Smooth muscle cell (in vitro differentiated cells): ENCODE results near the gene PRM1. TPM values are rescaled to one million over a fixed set of nuclear protein-coding genes. Genes with fewer than 3 reads are reported as not detected.

Source experiments
- DNase-seq: peaks from one replicate; lab custom pipeline; 2025; ENCODE audit not compliant: unreplicated experiment; lab: John Stamatoyannopoulos, UW
- H2AFZ ChIP-seq: fragments of 200-600 bp; sonication (generic); 2 replicates; pipeline ENCODE4 v1.6.0; 2016; ENCODE audit warnings: antibody characterized with exemption, low read depth, mild to moderate bottlenecking
- H3F3A ChIP-seq: fragments of 200-600 bp; sonication (generic); 2 replicates; pipeline ENCODE4 v1.6.0; 2017; ENCODE audit warnings: antibody characterized with exemption, low read depth
- H3K27ac ChIP-seq: fragments of 200-600 bp; sonication (generic); 2 replicates; pipeline ENCODE4 v1.5.1; 2016; ENCODE audit warnings: low read depth, mild to moderate bottlenecking
- H3K27me3 ChIP-seq: fragments of 200-600 bp; sonication (generic); 2 replicates; pipeline ENCODE4 v1.6.1; 2016; ENCODE audit warnings: low read depth, mild to moderate bottlenecking
- H3K36me3 ChIP-seq: fragments of 200-600 bp; sonication (generic); 2 replicates; pipeline ENCODE4 v1.5.1; 2016; ENCODE audit warnings: low read depth
- H3K4me1 ChIP-seq: fragments of 200-600 bp; sonication (generic); 2 replicates; pipeline ENCODE4 v1.5.1; 2016; ENCODE audit warnings: low read depth
- H3K4me2 ChIP-seq: fragments of 200-600 bp; sonication (generic); 2 replicates; pipeline ENCODE4 v1.6.0; 2016; ENCODE audit warnings: mild to moderate bottlenecking
- H3K4me3 ChIP-seq: fragments of 200-600 bp; sonication (generic); 2 replicates; pipeline ENCODE4 v1.5.1; 2016; ENCODE audit warnings: mild to moderate bottlenecking
- H3K79me2 ChIP-seq: fragments of 200-600 bp; sonication (generic); 2 replicates; pipeline ENCODE4 v1.6.0; 2016; ENCODE audit warnings: low read depth, mild to moderate bottlenecking
- H3K9ac ChIP-seq: fragments of 200-600 bp; sonication (generic); 2 replicates; pipeline ENCODE4 v1.6.0; 2016; ENCODE audit warnings: low read depth
- H3K9me3 ChIP-seq: fragments of 200-600 bp; sonication (generic); replicated peaks from 2 replicates; pipeline ENCODE4 v1.5.1; 2016; ENCODE audit warnings: low read depth
- H4K20me1 ChIP-seq: fragments of 200-600 bp; sonication (generic); 2 replicates; pipeline ENCODE4 v1.6.0; 2016; ENCODE audit warnings: low read depth
- CTCF ChIP-seq: fragments of 200-600 bp; sonication (generic); IDR thresholded peaks from 2 replicates; pipeline ENCODE4 v1.5.1; 2017; ENCODE audit warnings: borderline replicate concordance, mild to moderate bottlenecking, antibody characterized with exemption; ENCODE audit not compliant: insufficient read depth, poor library complexity, severe bottlenecking
- WGBS: methylation state at CpG from one replicate; pipeline ENCODE4 v1.1.7; 2016; ENCODE audit warnings: low lambda C conversion rate; 5-methylcytosine and 5-hydroxymethylcytosine counted together
- polyA plus RNA-seq: library from polyadenylated mRNA; unstranded; fragments of >200 nt; fragmentation: Nextera tagmentation; extraction: Ambion mirVana; gene quantifications from 2 replicates; pipeline ENCODE4 v1.2.1, GENCODE V29; 2016
- total RNA-seq: library from RNA; depleted of rRNA; stranded (reverse); fragments of >200 nt; gene quantifications from 2 replicates; pipeline ENCODE4 v1.2.3, GENCODE V29; 2014

Gene PRM1
- total and polyA plus RNA-seq, 2 experiments from 2014 or later: not detected

DNA sequence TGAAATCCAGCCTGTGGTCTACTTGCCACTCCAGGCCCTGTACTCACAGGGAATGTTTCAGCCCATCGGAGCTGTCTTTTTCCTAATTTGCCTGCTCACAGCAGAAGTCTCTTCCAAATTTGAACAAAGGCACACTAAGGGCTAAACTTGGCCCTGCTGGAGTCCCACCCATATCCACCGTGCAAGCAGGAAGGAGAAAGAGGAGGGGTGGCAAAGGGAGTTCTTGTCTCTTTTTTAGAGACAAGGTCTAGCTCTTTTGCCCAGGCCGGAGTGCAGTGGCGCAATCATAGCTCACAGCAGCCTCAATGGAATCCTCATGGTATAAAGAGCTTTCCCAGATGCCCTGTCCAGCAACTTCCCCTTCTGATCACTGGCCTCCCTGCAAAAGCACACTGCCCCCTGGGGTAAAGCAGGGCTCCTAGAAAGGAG lies 2.7 kb upstream of the PRM1 start:
- 63% methylated on average over 4 of the region's 4 CpGs for WGBS
- H3K4me3 ChIP-seq: no peak overlapping the region
- H3K79me2 ChIP-seq: no peaks in the 10 kb centered on the region
- TF ChIP-seq CTCF: no peak
- no peak overlapping the region for H3K4me2 ChIP-seq
- no peak overlapping the region for H2AFZ ChIP-seq
- H3K27ac ChIP-seq: no peak overlapping the region
- H3K36me3 ChIP-seq: no peaks in the 10 kb centered on the region
- no peaks in the 10 kb centered on the region for H3K9me3 ChIP-seq
- H3F3A ChIP-seq: no peaks in the 10 kb centered on the region
- no peak for DNase-seq
- no peaks in the 10 kb centered on the region for H3K27me3 ChIP-seq
- H3K4me1 ChIP-seq: no peaks in the 10 kb centered on the region
- no peak overlapping the region for H3K9ac ChIP-seq
- no peaks in the 10 kb centered on the region for H4K20me1 ChIP-seq

GRCh38 chr16:11278681-11279628 lies 2.2 kb downstream of the PRM1 start:
- Histone ChIP-seq H3K9ac (no peak overlapping the region), H3K4me3 (no peak overlapping the region), H3K36me3 (no peaks in the 10 kb centered on the region), H3K9me3 (no peaks in the 10 kb centered on the region), H2AFZ (no peak overlapping the region), H3K4me1 (no peaks in the 10 kb centered on the region), H3F3A (no peaks in the 10 kb centered on the region), H3K4me2 (no peak overlapping the region), H4K20me1 (no peaks in the 10 kb centered on the region), H3K27ac (no peak overlapping the region), H3K27me3 (no peaks in the 10 kb centered on the region), H3K79me2 (no peaks in the 10 kb centered on the region)
- 89% methylated on average over 7 of the region's 7 CpGs for WGBS
- no peak for DNase-seq
- no peak for TF ChIP-seq CTCF

GRCh38 chr16:11277607-11278337 lies 3.4 kb downstream of the PRM1 start:
- Histone ChIP-seq H3F3A (no peaks in the 10 kb centered on the region), H3K9ac (no peak overlapping the region), H3K4me2 (no peak overlapping the region), H3K36me3 (no peaks in the 10 kb centered on the region), H3K4me3 (no peak overlapping the region), H4K20me1 (no peaks in the 10 kb centered on the region), H3K4me1 (no peaks in the 10 kb centered on the region), H3K9me3 (no peaks in the 10 kb centered on the region), H3K27me3 (no peaks in the 10 kb centered on the region), H2AFZ (no peak overlapping the region), H3K27ac (no peak overlapping the region), H3K79me2 (no peaks in the 10 kb centered on the region)
- WGBS: 93% methylated on average over 12 of the region's 12 CpGs
- no peak for DNase-seq
- TF ChIP-seq CTCF: no peak
